Neural progenitor cell (in vitro differentiated cells): ENCODE results near the gene TBC1D3E. TPM values are rescaled to one million over a fixed set of nuclear protein-coding genes. Genes with fewer than 3 reads are reported as not detected.
"Not testable (repeated sequence)": the region's sequence is repeated elsewhere in the genome, so short reads cannot be mapped to it uniquely, and the experiment has no call there.

Experiments
- DNase-seq: peaks from one replicate; pipeline ENCODE4 v3.0.0-alpha.2; 2016; ENCODE audit warnings: low spot score
- H2AFZ ChIP-seq: fragments of 200-600 bp; sonication (generic); replicated peaks from 2 replicates; pipeline ENCODE4 v1.6.1; 2016; ENCODE audit warnings: antibody characterized with exemption
- H3F3A ChIP-seq: fragments of 200-600 bp; sonication (generic); 2 replicates; pipeline ENCODE4 v1.6.1; 2016; ENCODE audit warnings: antibody characterized with exemption, low read depth
- H3K27ac ChIP-seq: fragments of 200-600 bp; sonication (generic); 2 replicates; pipeline ENCODE4 v1.5.1; 2016; ENCODE audit warnings: mild to moderate bottlenecking
- H3K27me3 ChIP-seq: fragments of 200-600 bp; sonication (generic); 2 replicates; pipeline ENCODE4 v1.6.1; 2016; ENCODE audit warnings: mild to moderate bottlenecking, moderate library complexity
- H3K36me3 ChIP-seq: fragments of 200-600 bp; sonication (generic); 2 replicates; pipeline ENCODE4 v1.5.1; 2016
- H3K4me1 ChIP-seq: fragments of 200-600 bp; sonication (generic); 2 replicates; pipeline ENCODE4 v1.6.1; 2016; ENCODE audit warnings: mixed run types
- H3K4me2 ChIP-seq: fragments of 200-600 bp; sonication (generic); 2 replicates; pipeline ENCODE4 v1.6.1; 2016
- H3K4me3 ChIP-seq: fragments of 200-600 bp; sonication (generic); 2 replicates; pipeline ENCODE4 v1.5.1; 2016
- H3K79me2 ChIP-seq: fragments of 200-600 bp; sonication (generic); 2 replicates; pipeline ENCODE4 v1.6.1; 2016; ENCODE audit warnings: low read depth
- H3K9ac ChIP-seq: fragments of 200-600 bp; sonication (generic); 2 replicates; pipeline ENCODE4 v1.6.1; 2016
- H3K9me3 ChIP-seq: fragments of 200-600 bp; sonication (generic); 2 replicates; pipeline ENCODE4 v1.5.1; 2016; ENCODE audit warnings: low read depth
- H4K20me1 ChIP-seq: fragments of 200-600 bp; sonication (generic); 2 replicates; pipeline ENCODE4 v1.6.1; 2016; ENCODE audit warnings: low read depth
- H3K27ac Mint-ChIP-seq: 3 replicates; pipeline ENCODE4 v1.8.0; 2021; ENCODE audit warnings: mixed read lengths
- H3K27me3 Mint-ChIP-seq: 2 replicates; pipeline ENCODE4 v1.8.0; 2022; ENCODE audit warnings: low read depth, mild to moderate bottlenecking, inconsistent platforms, moderate library complexity, mixed read lengths; ENCODE audit not compliant: insufficient read depth
- H3K36me3 Mint-ChIP-seq: 3 replicates; pipeline ENCODE4 v1.8.0; 2021; ENCODE audit warnings: mixed read lengths
- H3K4me1 Mint-ChIP-seq: 3 replicates; pipeline ENCODE4 v1.8.0; 2021; ENCODE audit warnings: mixed read lengths
- H3K4me3 Mint-ChIP-seq: 3 replicates; pipeline ENCODE4 v1.8.0; 2021; ENCODE audit warnings: mild to moderate bottlenecking, moderate library complexity, mixed read lengths
- H3K9me3 Mint-ChIP-seq: 3 replicates; pipeline ENCODE4 v1.8.0; 2020; ENCODE audit warnings: mixed read lengths
- total RNA-seq: library from RNA; depleted of rRNA; stranded (reverse); fragments of >200 nt; gene quantifications from 2 replicates; pipeline ENCODE4 v1.2.3, GENCODE V29; 2015; ENCODE audit warnings: low replicate concordance

The TBC1D3E gene
- total RNA-seq = not detected in 2 replicates

DNA sequence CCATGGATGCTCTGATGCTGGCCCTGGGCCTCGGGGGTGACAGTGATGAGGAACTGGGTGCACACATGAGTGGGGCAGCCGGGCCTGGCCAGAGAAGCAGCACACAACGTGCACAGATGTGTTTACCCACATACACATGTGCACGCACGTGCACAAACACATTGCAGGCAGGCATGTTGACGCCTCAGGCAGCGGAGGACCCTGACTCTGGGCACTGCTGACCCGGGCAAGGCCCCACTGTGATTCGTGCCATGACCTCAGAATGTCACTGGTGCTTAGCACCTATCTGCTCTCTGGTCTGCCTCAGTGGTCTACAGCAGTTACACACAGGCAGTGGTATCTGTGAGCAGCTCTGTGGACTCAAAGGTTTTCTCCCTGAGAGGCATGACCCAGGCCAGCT lies at the start of gene TBC1D3E:
TSS of gene TBC1D3E (plus strand) at position 301 of the 400 bp plus-strand sequence. CDS start 1,545 bp downstream, outside the sequence.
- H3K27ac ChIP-seq, H3K9me3 Mint-ChIP-seq, H3K4me3 Mint-ChIP-seq, H3K27me3 Mint-ChIP-seq, H3K27ac Mint-ChIP-seq, H3K36me3 Mint-ChIP-seq, H4K20me1 ChIP-seq, H3K27me3 ChIP-seq, H3K4me3 ChIP-seq, H3F3A ChIP-seq, H3K4me1 ChIP-seq, H3K9ac ChIP-seq, DNase-seq, H3K4me2 ChIP-seq, H2AFZ ChIP-seq, H3K9me3 ChIP-seq, H3K4me1 Mint-ChIP-seq, H3K79me2 ChIP-seq, H3K36me3 ChIP-seq: not testable (repeated sequence)

DNA sequence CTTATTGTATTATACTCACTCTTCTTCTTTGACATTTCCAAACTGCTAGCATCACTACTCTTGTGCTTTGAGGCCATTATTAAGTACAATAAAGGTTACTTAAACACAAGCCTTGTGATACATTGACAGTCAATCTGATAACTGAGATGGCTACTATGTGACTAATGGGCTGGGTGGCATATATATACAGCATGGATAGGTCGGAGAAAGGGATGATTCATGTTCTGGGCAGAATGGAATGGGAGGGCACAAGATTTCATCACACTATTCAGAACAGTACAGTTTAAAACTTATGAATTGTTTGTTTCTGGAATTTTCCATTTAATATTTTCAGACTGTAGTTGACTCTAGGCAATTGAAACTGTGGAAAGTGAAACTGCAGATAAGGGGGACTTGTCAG lies 40.4 kb upstream of the TBC1D3E start:
- not testable (repeated sequence) for H3K9ac ChIP-seq, DNase-seq, H3K36me3 Mint-ChIP-seq, H3K4me3 Mint-ChIP-seq, H3F3A ChIP-seq, H3K4me2 ChIP-seq, H3K27me3 ChIP-seq, H3K4me3 ChIP-seq, H3K4me1 Mint-ChIP-seq, H2AFZ ChIP-seq, H3K9me3 ChIP-seq, H3K27me3 Mint-ChIP-seq, H4K20me1 ChIP-seq, H3K4me1 ChIP-seq, H3K27ac Mint-ChIP-seq, H3K27ac ChIP-seq, H3K9me3 Mint-ChIP-seq, H3K36me3 ChIP-seq, H3K79me2 ChIP-seq

DNA sequence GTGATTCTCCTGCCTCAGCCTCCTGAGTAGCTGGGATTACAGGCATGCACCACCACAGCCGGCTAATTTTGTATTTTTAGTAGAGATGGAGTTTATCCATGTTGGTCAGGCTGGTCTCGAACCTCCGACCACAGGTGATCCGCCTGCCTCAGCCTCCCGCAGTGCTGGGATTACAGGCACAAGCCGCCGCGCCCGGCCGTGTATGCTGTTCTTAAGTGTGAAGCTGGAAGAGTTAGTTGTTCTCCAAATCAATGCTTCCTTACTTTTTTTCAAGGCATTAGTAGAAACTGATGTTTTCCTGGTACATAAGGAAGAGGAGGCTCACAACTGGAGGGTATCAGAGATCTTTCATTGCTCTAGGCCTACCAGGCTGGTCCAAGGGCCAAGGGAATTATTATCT lies 39.6 kb upstream of the TBC1D3E start:
- not testable (repeated sequence) for H3K4me3 Mint-ChIP-seq, DNase-seq, H3K36me3 Mint-ChIP-seq, H3K27me3 ChIP-seq, H3K9me3 Mint-ChIP-seq, H3K4me2 ChIP-seq, H3K79me2 ChIP-seq, H3K9ac ChIP-seq, H3K36me3 ChIP-seq, H3K27me3 Mint-ChIP-seq, H3K27ac Mint-ChIP-seq, H3K9me3 ChIP-seq, H3K4me3 ChIP-seq, H4K20me1 ChIP-seq, H2AFZ ChIP-seq, H3K4me1 Mint-ChIP-seq, H3K27ac ChIP-seq, H3K4me1 ChIP-seq, H3F3A ChIP-seq

DNA sequence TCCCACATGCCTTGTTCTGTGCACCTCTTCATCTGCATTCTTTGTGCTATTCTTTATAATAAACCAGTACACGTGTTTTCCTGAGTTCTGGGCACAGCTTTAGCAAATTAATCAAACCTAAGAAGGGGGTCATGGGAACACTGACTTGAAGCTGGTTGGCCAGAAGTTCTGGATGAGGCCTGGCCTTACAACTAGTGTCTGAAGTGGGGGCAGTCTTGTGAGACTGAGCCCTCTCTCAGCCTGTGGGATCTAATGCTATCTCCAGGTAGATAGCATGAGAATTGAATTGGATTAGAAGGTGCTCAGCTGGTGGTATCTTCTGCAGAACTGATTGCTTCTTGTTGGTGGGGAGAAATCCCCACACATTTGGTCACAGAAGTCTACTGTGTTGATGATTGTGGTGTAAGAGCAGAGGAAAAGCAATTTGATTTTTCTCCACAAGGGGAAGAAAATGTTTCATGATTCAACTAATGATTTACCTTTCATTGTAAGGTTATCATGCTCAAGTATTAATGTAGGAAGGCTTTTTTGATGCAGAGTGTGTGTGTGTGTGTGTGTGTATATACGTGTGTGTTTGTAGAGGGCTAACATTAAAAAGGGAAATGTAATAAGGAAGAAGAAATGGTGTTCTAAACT lies 33.6 kb upstream of the TBC1D3E start:
- not testable (repeated sequence) for H2AFZ ChIP-seq, H3K27ac ChIP-seq, H3K4me1 ChIP-seq, H3K4me3 Mint-ChIP-seq, H3K36me3 ChIP-seq, H3K36me3 Mint-ChIP-seq, H3K9me3 ChIP-seq, H3K27ac Mint-ChIP-seq, H3K79me2 ChIP-seq, H3K9me3 Mint-ChIP-seq, H3K4me3 ChIP-seq, H3K4me2 ChIP-seq, H3F3A ChIP-seq, H3K27me3 Mint-ChIP-seq, DNase-seq, H3K27me3 ChIP-seq, H4K20me1 ChIP-seq, H3K4me1 Mint-ChIP-seq, H3K9ac ChIP-seq

DNA sequence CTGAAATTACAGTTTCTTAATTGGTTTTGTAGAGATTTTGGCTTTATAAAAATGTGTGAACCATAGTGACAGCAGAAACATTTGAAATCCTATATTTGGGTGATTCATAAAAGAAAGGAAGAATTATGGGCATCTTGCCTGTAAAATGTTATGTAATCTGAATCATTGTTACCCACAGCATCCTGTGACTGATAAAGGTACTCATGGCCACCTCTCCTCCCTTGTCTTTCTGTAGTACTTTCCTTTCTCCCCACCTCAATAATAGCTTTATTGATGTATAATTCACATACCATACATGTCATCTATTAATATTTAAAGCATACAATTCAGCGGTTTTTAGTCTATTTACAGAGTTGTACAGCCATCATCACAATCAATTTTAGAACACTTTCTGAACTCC lies 28.5 kb upstream of the TBC1D3E start:
- not testable (repeated sequence) for H3K36me3 Mint-ChIP-seq, H3K9me3 Mint-ChIP-seq, H4K20me1 ChIP-seq, H3K4me1 Mint-ChIP-seq, H3K27me3 Mint-ChIP-seq, H3K27ac ChIP-seq, H3K79me2 ChIP-seq, H3K9me3 ChIP-seq, H3K27ac Mint-ChIP-seq, DNase-seq, H3K36me3 ChIP-seq, H3K4me3 ChIP-seq, H3K9ac ChIP-seq, H3K4me2 ChIP-seq, H2AFZ ChIP-seq, H3F3A ChIP-seq, H3K4me3 Mint-ChIP-seq, H3K27me3 ChIP-seq, H3K4me1 ChIP-seq

DNA sequence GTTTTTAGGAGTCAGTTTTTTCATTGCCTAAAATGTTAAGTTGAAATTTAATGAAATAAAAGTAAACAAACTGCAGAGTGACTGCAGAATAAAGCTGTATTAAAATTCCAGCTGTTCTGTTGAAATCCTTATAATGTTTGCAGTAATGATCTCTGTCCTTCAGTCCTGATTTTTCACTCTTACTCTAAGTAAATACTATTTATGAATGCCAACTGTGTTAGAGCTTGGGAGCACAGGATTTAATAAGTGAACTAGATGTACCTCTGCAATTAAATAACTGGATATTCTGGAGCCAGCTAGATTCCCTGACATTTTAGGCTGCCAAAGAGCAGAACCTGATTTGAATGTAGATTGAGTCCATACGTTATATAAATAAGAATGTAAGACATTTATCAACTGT lies 7.9 kb upstream of the TBC1D3E start:
- not testable (repeated sequence) for H3K9me3 ChIP-seq, H3K79me2 ChIP-seq, H3K36me3 Mint-ChIP-seq, H3K9me3 Mint-ChIP-seq, DNase-seq, H3K4me3 ChIP-seq, H3K27ac Mint-ChIP-seq, H3K4me3 Mint-ChIP-seq, H3K4me1 Mint-ChIP-seq, H3K4me1 ChIP-seq, H3K27me3 ChIP-seq, H4K20me1 ChIP-seq, H3F3A ChIP-seq, H3K4me2 ChIP-seq, H3K27ac ChIP-seq, H3K27me3 Mint-ChIP-seq, H3K9ac ChIP-seq, H2AFZ ChIP-seq, H3K36me3 ChIP-seq

DNA sequence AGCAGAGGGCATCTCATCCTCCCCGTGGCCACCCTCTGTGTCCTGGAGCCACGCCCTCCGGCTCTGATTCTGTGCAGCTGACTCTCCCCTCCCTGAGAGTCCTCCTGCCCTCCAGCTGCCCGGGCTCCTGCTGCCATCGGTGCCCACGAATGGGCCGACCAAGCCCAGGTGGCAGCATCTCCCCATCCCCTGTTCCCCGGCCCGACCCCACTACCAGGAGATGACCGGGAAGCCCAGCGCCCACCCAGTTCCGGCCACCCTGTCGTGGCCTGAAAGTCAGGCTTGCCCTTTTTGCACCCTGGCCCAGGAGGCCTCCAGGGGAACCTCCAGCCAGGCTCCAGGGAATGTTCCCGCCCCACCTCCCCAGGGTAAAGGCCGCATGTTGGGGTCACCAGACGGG lies 7.1 kb downstream of the TBC1D3E start:
- H3K4me2 ChIP-seq, H3K36me3 Mint-ChIP-seq, H3K27ac Mint-ChIP-seq, H3K27ac ChIP-seq, H3F3A ChIP-seq, H3K4me1 ChIP-seq, DNase-seq, H3K4me3 Mint-ChIP-seq, H3K4me3 ChIP-seq, H3K36me3 ChIP-seq, H2AFZ ChIP-seq, H3K79me2 ChIP-seq, H3K27me3 ChIP-seq, H4K20me1 ChIP-seq, H3K4me1 Mint-ChIP-seq, H3K9ac ChIP-seq, H3K9me3 ChIP-seq, H3K27me3 Mint-ChIP-seq, H3K9me3 Mint-ChIP-seq: not testable (repeated sequence)
